DND-41 (cell line): ENCODE data around the gene HSD17B10.

Experiments used
- ATAC-seq: fragments of 200-7000 bp; cut with Tn5 transposase; 3 replicates; pipeline ENCODE4 v1.9.1; 2021; ENCODE audit warnings: low read depth; ENCODE audit not compliant: insufficient read depth
- DNase-seq: peaks from one replicate; pipeline ENCODE4 v3.0.0-alpha.2; 2020
- H2AFZ ChIP-seq: 2 replicates; pipeline ENCODE4 v1.6.0; 2012; ENCODE audit warnings: low read depth, low read length
- H3K27ac ChIP-seq: 2 replicates; pipeline ENCODE4 v1.5.1; 2012; ENCODE audit warnings: low read length, inconsistent platforms
- H3K27me3 ChIP-seq: fragments of 200-600 bp; sonication (generic); 2 replicates; pipeline ENCODE4 v1.6.0; 2012; ENCODE audit warnings: low read length, mild to moderate bottlenecking, inconsistent platforms; ENCODE audit not compliant: insufficient read depth, poor library complexity
- H3K36me3 ChIP-seq: 2 replicates; pipeline ENCODE4 v1.5.1; 2012; ENCODE audit warnings: low read length, inconsistent platforms; ENCODE audit not compliant: insufficient read depth
- H3K4me1 ChIP-seq: 2 replicates; pipeline ENCODE4 v1.5.1; 2012; ENCODE audit warnings: mild to moderate bottlenecking, low read length; ENCODE audit not compliant: insufficient read depth
- H3K4me2 ChIP-seq: 2 replicates; pipeline ENCODE4 v1.6.0; 2012; ENCODE audit warnings: mild to moderate bottlenecking, moderate library complexity, low read length, inconsistent platforms; ENCODE audit not compliant: insufficient read depth
- H3K4me3 ChIP-seq, 2 experiments: fragments of 200-600 bp in 1 of 2; shearing (Covaris generic) in 1 of 2; 2 replicates each; pipeline ENCODE4 v1.5.1; 2012 to 2016; ENCODE audit warnings: inconsistent platforms in 2 of 2, low read length in 2 of 2, mild to moderate bottlenecking in 2 of 2, low read depth in 1 of 2, moderate library complexity in 1 of 2
- H3K79me2 ChIP-seq: 2 replicates; pipeline ENCODE4 v1.6.0; 2012; ENCODE audit warnings: low read length, inconsistent platforms; ENCODE audit not compliant: insufficient read depth
- H3K9ac ChIP-seq: 2 replicates; pipeline ENCODE4 v1.6.0; 2012; ENCODE audit warnings: low read depth, mild to moderate bottlenecking, inconsistent platforms, low read length, moderate library complexity
- H3K9me3 ChIP-seq: 2 replicates; pipeline ENCODE4 v1.5.1; 2012; ENCODE audit warnings: low read length, moderate library complexity, mild to moderate bottlenecking, inconsistent platforms; ENCODE audit not compliant: insufficient read depth, severe bottlenecking
- H4K20me1 ChIP-seq: 2 replicates; pipeline ENCODE4 v1.6.0; 2012; ENCODE audit warnings: low read length; ENCODE audit not compliant: insufficient read depth
- CTCF ChIP-seq: IDR thresholded peaks from 2 replicates; pipeline ENCODE4 v1.5.1; 2012; ENCODE audit warnings: borderline replicate concordance, low read length, moderate library complexity, mild to moderate bottlenecking; ENCODE audit not compliant: poor library complexity, severe bottlenecking; ENCODE audit errors: extremely low read depth
- EZH2 ChIP-seq: IDR thresholded peaks from 3 replicates; pipeline ENCODE4 v1.6.1; 2012; ENCODE audit warnings: borderline replicate concordance, low read depth, mild to moderate bottlenecking, moderate library complexity, low read length, inconsistent platforms; ENCODE audit not compliant: severe bottlenecking

The HSD17B10 gene

GRCh38 chrX:53398216-53398615 is 36.0 kb downstream of the HSD17B10 start:
- no peak overlapping the region for H3K4me3 ChIP-seq
- peaks cover 78% of the 10 kb centered on the region for H3K36me3 ChIP-seq
- TF ChIP-seq CTCF (no peak), EZH2 (no peak)
- no peak overlapping the region for H3K4me2 ChIP-seq
- H3K4me1 ChIP-seq, result no peaks in the 10 kb centered on the region
- H3K27ac ChIP-seq, result no peak overlapping the region
- DNase-seq (no peak), ATAC-seq (no peak)
- no peaks in the 10 kb centered on the region for H3K27me3 ChIP-seq
- H3K9ac ChIP-seq, result no peak overlapping the region
- no peaks in the 10 kb centered on the region for H3K79me2 ChIP-seq
- no peak overlapping the region for H2AFZ ChIP-seq
- H3K9me3 ChIP-seq, result no peaks in the 10 kb centered on the region
- no peaks in the 10 kb centered on the region for H4K20me1 ChIP-seq

GRCh38 chrX:53395605-53396298 is 38.4 kb downstream of the HSD17B10 start:
- TF ChIP-seq CTCF, result no peak
- TF ChIP-seq EZH2, result no peak
- no peaks in the 10 kb centered on the region for H3K9me3 ChIP-seq
- no peak overlapping the region for H3K9ac ChIP-seq
- no peak overlapping the region for H2AFZ ChIP-seq
- H3K27ac ChIP-seq, result no peak overlapping the region
- H3K36me3 ChIP-seq, result peaks cover 71% of the 10 kb centered on the region
- no peaks in the 10 kb centered on the region for H3K27me3 ChIP-seq
- no peak for DNase-seq
- H3K79me2 ChIP-seq, result no peaks in the 10 kb centered on the region
- H3K4me1 ChIP-seq, result no peaks in the 10 kb centered on the region
- ATAC-seq, result 0 out of 3 replicates have a peak, but pooled peaks have one; percentile 31
- no peaks in the 10 kb centered on the region for H4K20me1 ChIP-seq
- H3K4me3 ChIP-seq, result no peak overlapping the region
- H3K4me2 ChIP-seq, result no peak overlapping the region

- DNase-seq (no peak), ATAC-seq (no peak)
- Histone ChIP-seq H3K4me3 (no peak overlapping the region), H3K36me3 (peaks cover 78% of the 10 kb centered on the region), H3K9ac (no peak overlapping the region), H4K20me1 (peaks cover 9% of the 10 kb centered on the region; the same call in 1 of the 2 replicates), H3K27me3 (no peaks in the 10 kb centered on the region), H3K79me2 (no peaks in the 10 kb centered on the region), H3K4me1 (no peaks in the 10 kb centered on the region), H3K4me2 (no peak overlapping the region), H2AFZ (no peak overlapping the region), H3K9me3 (no peaks in the 10 kb centered on the region), H3K27ac (no peak overlapping the region)
- no peak for TF ChIP-seq EZH2
- TF ChIP-seq CTCF, result no peak
These were observed 50.6 kb downstream of the HSD17B10 start for GRCh38 chrX:53383376-53384076.
